K562 (cell line): ENCODE measurements around the gene MPZL3. TPM values are rescaled to one million over a fixed set of nuclear protein-coding genes. Genes with fewer than 3 reads are reported as not detected.

Experiments used
- IRF9 ChIP-seq: fragments of 450-650 bp; IDR thresholded peaks from 2 replicates; pipeline ENCODE4 v1.6.1; 2016; ENCODE audit warnings: missing biosample characterization, missing genetic modification characterization
- MAZ ChIP-seq, 2 experiments: fragments of 450-650 bp in 1 of 2; sonication (generic) in 1 of 2; formaldehyde crosslinking; IDR thresholded peaks in 1 of 2; conservative IDR thresholded peaks in 1 of 2; 2 replicates each; pipeline versions ENCODE4 v1.4.0 to v1.5.0; 2020; ENCODE audit warnings: mild to moderate bottlenecking in 1 of 2, missing genetic modification reagents in 1 of 2
- MBD1 ChIP-seq: fragments of 250-450 bp; sonication (Bioruptor Pico); IDR thresholded peaks from 2 replicates; pipeline ENCODE4 v1.8.0; 2022; ENCODE audit warnings: inconsistent platforms
- POLR2B ChIP-seq: fragments of 450-650 bp; IDR thresholded peaks from 2 replicates; pipeline ENCODE4 v1.6.1; 2018; ENCODE audit warnings: low read depth; ENCODE audit not compliant: partially characterized antibody
- PRPF4 ChIP-seq: fragments of 200-400 bp; formaldehyde crosslinking; IDR thresholded peaks from one replicate; pipeline ENCODE4 v1.6.1; 2017; ENCODE audit warnings: low read length, low read depth, mild to moderate bottlenecking; ENCODE audit not compliant: insufficient read depth, poor library complexity, severe bottlenecking
- REST ChIP-seq, 2 experiments: fragments of 450-650 bp; formaldehyde crosslinking in 1 of 2; IDR thresholded peaks; 2 replicates each; pipeline versions ENCODE4 v1.4.0 to v1.6.1; 2014 to 2020; ENCODE audit warnings: mild to moderate bottlenecking in 2 of 2, borderline replicate concordance in 1 of 2, low read depth in 1 of 2
- TCF3 ChIP-seq: sonication (generic); formaldehyde crosslinking; IDR thresholded peaks from 2 replicates; pipeline ENCODE4 v1.4.0; 2020; ENCODE audit warnings: mild to moderate bottlenecking, missing genetic modification reagents
- polyA plus RNA-seq, 8 experiments: library from polyadenylated mRNA; depleted of rRNA in 4 of 8; stranded (reverse) in 5 of 8; unstranded in 3 of 8; fragments of >200 nt; fragmentation: Nextera tagmentation in 2 of 8; fragmentation: Illumina TruSeq in 1 of 8; extraction: Ambion mirVana in 2 of 8; extraction: Trizol in 1 of 8; gene quantifications; 2 replicates each; pipeline versions ENCODE4 v1.2.1 to v1.2.3, GENCODE V29; 2011 to 2014; ENCODE audit warnings: inconsistent platforms in 1 of 8, missing spikeins in 1 of 8
- total RNA-seq, 7 experiments: library from RNA; depleted of rRNA in 6 of 7; stranded (reverse); fragments of >200 nt in 6 of 7; fragmentation: Illumina TruSeq in 2 of 7; extraction: Trizol in 2 of 7; gene quantifications; 2 replicates each; pipeline versions ENCODE4 v1.2.1 to v1.2.3, GENCODE V29; 2011 to 2021; ENCODE audit warnings: low replicate concordance in 1 of 7
- TF ChIP-seq, protein P1 (sequence below): fragments of 450-650 bp; IDR thresholded peaks from 2 replicates; pipeline ENCODE4 v1.6.1; 2016; ENCODE audit warnings: borderline replicate concordance

The MPZL3 gene
- total and polyA plus RNA-seq, 9 of the 15 experiments (the other 6 are each of a cell fraction or from before 2014, with no cell fraction given): 0.97 to 2.9 (median 1.6) TPM

GRCh38 chr11:118215262-118215661 is 36.9 kb downstream of the MPZL3 start (continued):
- TF ChIP-seq REST (IDR thresholded peaks at IDR 0.05; ENCODE audit: borderline replicate concordance) (no peak), REST (CRISPR knock-in tag; IDR thresholded peaks at IDR 0.05; ENCODE audit: low read depth) (no peak), IRF9 (tag) (no peak), TCF3 (CRISPR knock-in tag) (no peak), PRPF4 (no peak), POLR2B (no peak), MBD1 (CRISPR knock-in tag) (no peak), MAZ (CRISPR knock-in tag; conservative IDR thresholded peaks at IDR 0.05 in 1 of 2, IDR thresholded peaks at IDR 0.05 in 1 of 2) (no peak)
- TF ChIP-seq, protein P1, sequence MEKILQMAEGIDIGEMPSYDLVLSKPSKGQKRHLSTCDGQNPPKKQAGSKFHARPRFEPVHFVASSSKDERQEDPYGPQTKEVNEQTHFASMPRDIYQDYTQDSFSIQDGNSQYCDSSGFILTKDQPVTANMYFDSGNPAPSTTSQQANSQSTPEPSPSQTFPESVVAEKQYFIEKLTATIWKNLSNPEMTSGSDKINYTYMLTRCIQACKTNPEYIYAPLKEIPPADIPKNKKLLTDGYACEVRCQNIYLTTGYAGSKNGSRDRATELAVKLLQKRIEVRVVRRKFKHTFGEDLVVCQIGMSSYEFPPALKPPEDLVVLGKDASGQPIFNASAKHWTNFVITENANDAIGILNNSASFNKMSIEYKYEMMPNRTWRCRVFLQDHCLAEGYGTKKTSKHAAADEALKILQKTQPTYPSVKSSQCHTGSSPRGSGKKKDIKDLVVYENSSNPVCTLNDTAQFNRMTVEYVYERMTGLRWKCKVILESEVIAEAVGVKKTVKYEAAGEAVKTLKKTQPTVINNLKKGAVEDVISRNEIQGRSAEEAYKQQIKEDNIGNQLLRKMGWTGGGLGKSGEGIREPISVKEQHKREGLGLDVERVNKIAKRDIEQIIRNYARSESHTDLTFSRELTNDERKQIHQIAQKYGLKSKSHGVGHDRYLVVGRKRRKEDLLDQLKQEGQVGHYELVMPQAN: no peak
